ENCODE data around the gene DDX42.

DNA sequence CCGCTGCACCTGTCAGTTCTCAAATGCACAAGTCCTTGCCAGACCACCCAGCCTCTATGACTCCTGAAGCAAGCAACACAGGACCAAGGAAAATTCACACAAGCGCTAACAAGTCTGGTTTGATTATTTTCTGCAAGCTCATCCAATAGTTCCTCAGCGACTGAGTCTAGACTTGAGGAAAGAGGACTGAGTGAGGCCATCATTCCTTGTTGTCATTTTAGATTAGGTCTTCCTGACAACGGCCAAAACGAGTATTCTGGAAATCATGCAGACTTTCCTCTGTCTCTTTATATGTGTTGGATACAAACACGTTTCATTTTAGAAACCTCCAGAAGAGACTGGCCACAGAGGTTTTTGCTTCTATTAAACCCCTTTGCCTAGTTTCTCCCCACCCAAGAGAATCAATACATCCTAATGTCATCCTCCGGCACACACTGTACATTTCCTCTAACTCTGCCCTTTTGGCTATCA lies 1.1 kb upstream of the DDX42 start:
- TF ChIP-seq, protein P1, sequence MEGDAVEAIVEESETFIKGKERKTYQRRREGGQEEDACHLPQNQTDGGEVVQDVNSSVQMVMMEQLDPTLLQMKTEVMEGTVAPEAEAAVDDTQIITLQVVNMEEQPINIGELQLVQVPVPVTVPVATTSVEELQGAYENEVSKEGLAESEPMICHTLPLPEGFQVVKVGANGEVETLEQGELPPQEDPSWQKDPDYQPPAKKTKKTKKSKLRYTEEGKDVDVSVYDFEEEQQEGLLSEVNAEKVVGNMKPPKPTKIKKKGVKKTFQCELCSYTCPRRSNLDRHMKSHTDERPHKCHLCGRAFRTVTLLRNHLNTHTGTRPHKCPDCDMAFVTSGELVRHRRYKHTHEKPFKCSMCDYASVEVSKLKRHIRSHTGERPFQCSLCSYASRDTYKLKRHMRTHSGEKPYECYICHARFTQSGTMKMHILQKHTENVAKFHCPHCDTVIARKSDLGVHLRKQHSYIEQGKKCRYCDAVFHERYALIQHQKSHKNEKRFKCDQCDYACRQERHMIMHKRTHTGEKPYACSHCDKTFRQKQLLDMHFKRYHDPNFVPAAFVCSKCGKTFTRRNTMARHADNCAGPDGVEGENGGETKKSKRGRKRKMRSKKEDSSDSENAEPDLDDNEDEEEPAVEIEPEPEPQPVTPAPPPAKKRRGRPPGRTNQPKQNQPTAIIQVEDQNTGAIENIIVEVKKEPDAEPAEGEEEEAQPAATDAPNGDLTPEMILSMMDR (IDR thresholded peaks at IDR 0.05), result no peak
- TF ChIP-seq POLR2A (IDR thresholded peaks at IDR 0.05) (no peak), EP300 (IDR thresholded peaks at IDR 0.05) (no peak)

All from upper lobe of left lung (tissue), 4 donors.